AG04450 (cell line): ENCODE measurements around the gene FBXL17. TPM values are rescaled to one million over a fixed set of nuclear protein-coding genes. Genes with fewer than 3 reads are reported as not detected.

ENCODE experiments used
- CTCF ChIA-PET: fragments of 300-600, 350-600 bp; formaldehyde crosslinking; extraction: SDS; loops from one replicate; lab custom pipeline; 2022; ENCODE audit warnings: antibody characterized with exemption, inconsistent platforms; lab: Charles Lee
- POLR2A ChIA-PET: fragments of 350-600 bp; formaldehyde crosslinking; extraction: SDS; loops from one replicate; lab custom pipeline; 2021; ENCODE audit warnings: antibody characterized with exemption, inconsistent platforms; lab: Yijun Ruan, JAX
- DNase-seq: peaks from one replicate; pipeline ENCODE4 v3.0.0-alpha.2; 2011; ENCODE audit warnings: low read depth, low spot score
- H3K27ac ChIP-seq: one replicate; pipeline ENCODE4 v1.5.1; 2012; ENCODE audit warnings: low read depth, low read length, control low read depth
- H3K27me3 ChIP-seq: one replicate; pipeline ENCODE4 v1.6.0; 2012; ENCODE audit warnings: low read length; ENCODE audit not compliant: control insufficient read depth, insufficient read depth
- H3K4me3 ChIP-seq: 2 replicates; pipeline ENCODE4 v1.5.1; 2011; ENCODE audit warnings: mild to moderate bottlenecking, low read depth, low read length, control low read depth
- H3K9me3 ChIP-seq: 2 replicates; pipeline ENCODE4 v1.5.1; 2012; ENCODE audit warnings: low read length; ENCODE audit not compliant: control insufficient read depth, insufficient read depth
- CTCF ChIP-seq: IDR thresholded peaks from 2 replicates; pipeline ENCODE4 v1.5.1; 2011; ENCODE audit warnings: low read depth, low read length, control low read depth, inconsistent platforms
- polyA plus RNA-seq: library from polyadenylated mRNA; depleted of rRNA; stranded (reverse); fragments of >200 nt; gene quantifications from 2 replicates; pipeline ENCODE4 v1.2.3, GENCODE V29; 2011

Gene FBXL17
- polyA plus RNA-seq, 1 experiment = 9.4 TPM

- H3K9me3 ChIP-seq = no peaks in the 10 kb centered on the region
- ChIA-PET POLR2A (no interaction called here), CTCF (no interaction called here)
- no peaks in the 10 kb centered on the region for H3K27me3 ChIP-seq
- DNase-seq = no peak
- H3K27ac ChIP-seq = no peak overlapping the region
- H3K4me3 ChIP-seq = no peak overlapping the region
- no peak for TF ChIP-seq CTCF
Measured at GRCh38 chr5:108320231-108320630, 61.7 kb downstream of the FBXL17 start.

GRCh38 chr5:108315829-108316228, 66.1 kb downstream of the FBXL17 start:
- Histone ChIP-seq H3K4me3 (no peak overlapping the region), H3K27me3 (no peaks in the 10 kb centered on the region), H3K27ac (no peak overlapping the region), H3K9me3 (no peaks in the 10 kb centered on the region)
- no peak for DNase-seq
- CTCF ChIA-PET = interaction anchor here (1.2 kb wide), 1 partner anchor 56 kb away, joined by 4 read pairs; no protein-coding TSS in a partner anchor
- TF ChIP-seq CTCF = no peak
- POLR2A ChIA-PET = no interaction called here

- no peaks in the 10 kb centered on the region for H3K27me3 ChIP-seq
- no peak overlapping the region for H3K4me3 ChIP-seq
- H3K27ac ChIP-seq = no peak overlapping the region
- CTCF ChIA-PET = interaction anchor here (1.4 to 2.3 kb wide), 2 partner anchors 52 kb away, joined by 5 to 11 read pairs; no protein-coding TSS in a partner anchor
- TF ChIP-seq CTCF = no peak
- no peak for DNase-seq
- H3K9me3 ChIP-seq = no peaks in the 10 kb centered on the region
- POLR2A ChIA-PET = no interaction called here
Measured at GRCh38 chr5:108312258-108312657, 69.6 kb downstream of the FBXL17 start.

- Histone ChIP-seq H3K27ac (no peak overlapping the region), H3K4me3 (no peak overlapping the region), H3K27me3 (no peaks in the 10 kb centered on the region), H3K9me3 (no peaks in the 10 kb centered on the region)
- DNase-seq = no peak
- ChIA-PET POLR2A (no interaction called here), CTCF (interaction anchor here (2.3 kb wide), 1 partner anchor 51 kb away, joined by 11 read pairs; no protein-coding TSS in a partner anchor)
- TF ChIP-seq CTCF = no peak
Measured at GRCh38 chr5:108311682-108312081, 70.2 kb downstream of the FBXL17 start.

GRCh38 chr5:108303611-108304010, 78.3 kb downstream of the FBXL17 start:
- Histone ChIP-seq H3K27me3 (no peaks in the 10 kb centered on the region), H3K27ac (no peak overlapping the region), H3K4me3 (no peak overlapping the region), H3K9me3 (no peaks in the 10 kb centered on the region)
- no peak for DNase-seq
- ChIA-PET POLR2A (no interaction called here), CTCF (interaction anchor here (1.7 kb wide), 1 partner anchor 43 kb away, joined by 7 read pairs; no protein-coding TSS in a partner anchor)
- TF ChIP-seq CTCF = no peak
